Tibial artery (tissue), 4 donors: ENCODE results near the gene MRGPRF.

Source experiments
- DNase-seq, 2 donors: peaks; one replicate each; pipeline ENCODE4 v3.0.0-alpha.2; 2019
- H3K27ac ChIP-seq, 2 donors: fragments of 200-600 bp; sonication (generic) in 1 of 2; 1 replicate in 1 of 2; 2 replicates in 1 of 2; pipeline ENCODE4 v1.5.1; 2018 to 2019; ENCODE audit warnings: mild to moderate bottlenecking in 1 of 2
- H3K27me3 ChIP-seq, 2 donors: fragments of 200-600 bp; sonication (generic) in 1 of 2; one replicate each; pipeline versions ENCODE4 v1.5.1 to v1.6.0; 2016 to 2019
- H3K36me3 ChIP-seq, 3 donors: fragments of 200-600 bp; sonication (generic) in 2 of 3; one replicate each; pipeline ENCODE4 v1.5.1; 2016 to 2019; ENCODE audit warnings: mild to moderate bottlenecking in 2 of 3
- H3K4me1 ChIP-seq, 4 donors: fragments of 200-600 bp; sonication (generic) in 2 of 4; 1 replicate in 3 of 4; 2 replicates in 1 of 4; pipeline ENCODE4 v1.5.1; 2016 to 2019
- H3K4me3 ChIP-seq, 2 donors: fragments of 200-600 bp; sonication (generic) in 1 of 2; 1 replicate in 1 of 2; 2 replicates in 1 of 2; pipeline ENCODE4 v1.5.1; 2018 to 2019; ENCODE audit warnings: mild to moderate bottlenecking in 2 of 2
- H3K9me3 ChIP-seq, 3 donors: fragments of 200-600 bp; sonication (generic) in 1 of 3; one replicate each; pipeline ENCODE4 v1.5.1; 2016 to 2019
- intact Hi-C: fragments of 100-400 bp; cut with DNase I; formaldehyde crosslinking; loops from one replicate; pipeline ENCODE4 v1.15.0; 2023; ENCODE audit warnings: low total_unique reads
- TF ChIP-seq, protein P1 (sequence below), 2 experiments: fragments of 200-600 bp in 1 of 2; fragments of 450-650 bp in 1 of 2; IDR thresholded peaks; one replicate each; pipeline ENCODE4 v1.5.1; 2017 to 2019; ENCODE audit warnings: antibody characterized with exemption in 2 of 2, mild to moderate bottlenecking in 1 of 2, moderate library complexity in 1 of 2

Gene MRGPRF

DNA sequence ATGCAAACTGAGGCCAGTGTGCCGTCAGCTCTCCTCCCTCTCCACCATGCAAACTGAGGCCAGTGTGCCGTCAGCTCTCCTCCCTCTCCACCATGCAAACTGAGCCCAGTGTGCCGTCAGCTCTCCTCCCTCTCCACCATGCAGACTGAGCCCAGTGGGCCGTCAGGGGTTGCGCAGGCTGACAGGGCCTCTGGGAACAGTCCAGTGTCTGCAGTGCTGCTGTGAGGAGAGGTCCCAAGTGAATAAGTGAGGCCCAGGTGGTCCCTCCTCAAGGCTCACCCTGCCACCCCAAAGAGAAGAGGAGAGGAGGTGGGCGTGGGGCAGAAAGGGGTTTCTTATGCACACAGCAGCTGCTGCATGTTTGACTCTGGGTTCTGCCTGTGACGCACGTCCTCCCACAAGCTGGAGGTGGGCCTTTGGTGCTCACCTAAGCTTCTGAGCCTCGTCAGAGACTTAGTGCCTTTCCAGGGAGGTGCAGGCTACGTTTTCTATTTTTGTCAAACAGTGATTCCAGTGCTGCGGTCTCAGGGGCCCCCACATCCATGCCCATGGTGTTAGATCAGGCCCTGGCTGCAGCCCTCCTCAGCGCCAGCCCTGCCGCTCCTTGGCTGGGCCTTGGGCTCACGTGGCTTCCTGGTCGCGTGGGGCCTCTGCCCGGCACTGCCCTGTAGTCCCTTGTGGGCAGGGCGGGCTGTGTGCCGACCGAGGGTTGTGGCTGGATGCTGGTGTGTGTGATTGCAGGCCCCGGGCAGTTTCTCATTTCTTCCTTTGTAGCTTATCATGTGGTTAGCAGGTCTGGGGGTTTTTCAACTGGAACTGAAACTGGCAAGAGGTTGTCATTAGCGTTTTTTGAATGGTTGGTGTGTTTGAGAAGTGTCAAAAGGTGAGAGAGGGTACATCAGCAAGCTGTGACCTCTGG, 42.8 kb upstream of the MRGPRF start:
- intact Hi-C loops, result no loop called here
- peak; percentile 59 to 85 for DNase-seq
- Histone ChIP-seq H3K27me3 (no peaks in the 10 kb centered on the region), H3K27ac (peak overlapping the region in 1 of 2 donors; percentile 45), H3K9me3 (no peaks in the 10 kb centered on the region), H3K4me1 (peaks cover 0 to 35% (median 27%) of the 10 kb centered on the region in 4 donors), H3K36me3 (peaks cover 25 to 68% (median 67%) of the 10 kb centered on the region in 3 donors), H3K4me3 (no peak overlapping the region)
- TF ChIP-seq, protein P1, sequence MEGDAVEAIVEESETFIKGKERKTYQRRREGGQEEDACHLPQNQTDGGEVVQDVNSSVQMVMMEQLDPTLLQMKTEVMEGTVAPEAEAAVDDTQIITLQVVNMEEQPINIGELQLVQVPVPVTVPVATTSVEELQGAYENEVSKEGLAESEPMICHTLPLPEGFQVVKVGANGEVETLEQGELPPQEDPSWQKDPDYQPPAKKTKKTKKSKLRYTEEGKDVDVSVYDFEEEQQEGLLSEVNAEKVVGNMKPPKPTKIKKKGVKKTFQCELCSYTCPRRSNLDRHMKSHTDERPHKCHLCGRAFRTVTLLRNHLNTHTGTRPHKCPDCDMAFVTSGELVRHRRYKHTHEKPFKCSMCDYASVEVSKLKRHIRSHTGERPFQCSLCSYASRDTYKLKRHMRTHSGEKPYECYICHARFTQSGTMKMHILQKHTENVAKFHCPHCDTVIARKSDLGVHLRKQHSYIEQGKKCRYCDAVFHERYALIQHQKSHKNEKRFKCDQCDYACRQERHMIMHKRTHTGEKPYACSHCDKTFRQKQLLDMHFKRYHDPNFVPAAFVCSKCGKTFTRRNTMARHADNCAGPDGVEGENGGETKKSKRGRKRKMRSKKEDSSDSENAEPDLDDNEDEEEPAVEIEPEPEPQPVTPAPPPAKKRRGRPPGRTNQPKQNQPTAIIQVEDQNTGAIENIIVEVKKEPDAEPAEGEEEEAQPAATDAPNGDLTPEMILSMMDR (IDR thresholded peaks at IDR 0.05), result no peak

GRCh38 chr11:69055212-69055586, 42.2 kb upstream of the MRGPRF start:
- H3K4me3 ChIP-seq, result no peak overlapping the region
- H3K9me3 ChIP-seq, result no peaks in the 10 kb centered on the region
- TF ChIP-seq, protein P1 (IDR thresholded peaks at IDR 0.05), result no peak
- intact Hi-C loops, result no loop called here
- peaks cover 25 to 68% (median 62%) of the 10 kb centered on the region in 3 donors for H3K36me3 ChIP-seq
- peaks cover 0 to 42% (median 30%) of the 10 kb centered on the region in 4 donors for H3K4me1 ChIP-seq
- no peak for DNase-seq
- no peaks in the 10 kb centered on the region for H3K27me3 ChIP-seq
- H3K27ac ChIP-seq, result no peak overlapping the region

GRCh38 chr11:69054397-69055211, 41.6 kb upstream of the MRGPRF start:
- no peaks in the 10 kb centered on the region for H3K27me3 ChIP-seq
- no peak overlapping the region for H3K4me3 ChIP-seq
- peaks cover 25 to 63% (median 56%) of the 10 kb centered on the region in 3 donors for H3K36me3 ChIP-seq
- no peak for DNase-seq
- H3K9me3 ChIP-seq, result no peaks in the 10 kb centered on the region
- peaks cover 0 to 48% (median 36%) of the 10 kb centered on the region in 4 donors for H3K4me1 ChIP-seq
- intact Hi-C loops, result no loop called here
- no peak overlapping the region for H3K27ac ChIP-seq
- TF ChIP-seq, protein P1 (IDR thresholded peaks at IDR 0.05), result no peak

GRCh38 chr11:69053546-69054396, 40.7 kb upstream of the MRGPRF start:
- H3K4me3 ChIP-seq, result no peak overlapping the region
- H3K9me3 ChIP-seq, result no peaks in the 10 kb centered on the region
- H3K27me3 ChIP-seq, result no peaks in the 10 kb centered on the region
- TF ChIP-seq, protein P1 (IDR thresholded peaks at IDR 0.05), result no peak
- no peak for DNase-seq
- intact Hi-C loops, result no loop called here
- H3K4me1 ChIP-seq, result peaks cover 0 to 51% (median 39%) of the 10 kb centered on the region in 4 donors
- H3K36me3 ChIP-seq, result peaks cover 25 to 55% (median 47%) of the 10 kb centered on the region in 3 donors
- H3K27ac ChIP-seq, result no peak overlapping the region

GRCh38 chr11:69053169-69053477, 40.1 kb upstream of the MRGPRF start:
- Histone ChIP-seq H3K36me3 (peaks cover 25 to 49% (median 41%) of the 10 kb centered on the region in 3 donors), H3K27me3 (no peaks in the 10 kb centered on the region), H3K9me3 (no peaks in the 10 kb centered on the region), H3K4me3 (no peak overlapping the region), H3K27ac (peak overlapping the region; percentile 94 to 99), H3K4me1 (peaks cover 0 to 55% (median 41%) of the 10 kb centered on the region in 4 donors)
- intact Hi-C loops, result no loop called here
- DNase-seq, result no peak
- TF ChIP-seq, protein P1 (IDR thresholded peaks at IDR 0.05), result no peak
